Activated naive CD4-positive, alpha-beta T cell (primary cell): ENCODE measurements around the gene OR2K2.
"Not testable (repeated sequence)": the region's sequence is repeated elsewhere in the genome, so short reads cannot be mapped to it uniquely, and the experiment has no call there.

ENCODE experiments used
- DNase-seq, 4 experiments: peaks; one replicate each; lab custom pipeline; 2025; lab: John Stamatoyannopoulos, UW

Gene OR2K2

DNA sequence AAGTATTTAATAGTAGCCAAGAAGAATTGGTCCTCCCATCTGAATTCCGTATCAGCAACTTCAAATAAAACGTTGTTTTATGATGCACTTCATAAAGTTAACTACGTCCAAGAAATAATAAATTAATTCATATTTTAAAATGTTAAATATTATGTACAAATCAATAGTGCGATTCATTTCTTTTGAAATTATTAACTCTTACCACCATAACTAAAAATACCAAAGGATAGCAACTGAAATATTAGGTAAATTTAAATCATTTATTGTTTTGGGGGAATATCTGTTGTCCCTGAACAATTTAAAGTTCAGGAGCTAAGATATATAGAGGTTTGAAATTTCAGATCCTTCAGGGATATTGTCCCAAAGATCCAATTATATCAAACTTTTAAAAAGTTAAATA, at the start of gene OR2K2:
Gene OR2K2 (minus strand): TSS at position 101 of the 400 bp plus-strand sequence. CDS start 1,791 bp downstream, outside the sequence.
- DNase-seq = no peak

DNA sequence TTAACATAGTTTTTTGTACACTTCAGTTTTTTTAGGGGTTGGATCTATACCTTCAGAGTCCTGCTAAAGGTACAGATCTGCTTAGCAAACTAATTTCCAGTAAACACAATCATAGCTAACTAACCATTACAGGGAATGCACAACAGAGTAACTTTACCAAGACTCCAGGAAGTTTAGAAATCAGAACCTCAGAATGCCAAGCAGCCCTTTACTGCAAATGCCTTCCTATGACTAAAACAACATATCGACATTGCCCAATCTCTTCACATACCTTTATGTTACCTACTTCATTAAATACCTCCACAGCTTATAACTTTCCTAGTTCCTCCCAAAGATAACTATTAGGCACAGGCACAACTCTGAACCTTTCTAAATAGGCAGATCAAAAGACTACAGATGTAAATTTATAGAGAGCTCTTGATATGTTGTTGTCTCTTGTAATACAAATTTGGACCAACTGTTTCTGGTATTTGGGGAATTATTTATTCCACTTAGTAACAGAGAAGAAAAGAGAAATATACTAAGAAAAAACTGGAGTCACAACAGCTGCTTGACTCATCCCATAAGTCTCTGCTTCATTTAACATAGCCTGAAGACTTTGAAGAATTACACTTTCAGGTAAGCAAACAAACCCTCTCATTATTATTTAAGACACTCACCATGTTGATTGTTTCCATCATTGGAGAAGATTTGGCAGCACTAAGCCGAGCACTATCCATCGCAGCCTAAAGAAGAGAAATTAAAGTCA, 46.0 kb upstream of the OR2K2 start:
- DNase-seq = no peak

GRCh38 chr9:111375062-111375461, 45.0 kb upstream of the OR2K2 start:
- no peak for DNase-seq

DNA sequence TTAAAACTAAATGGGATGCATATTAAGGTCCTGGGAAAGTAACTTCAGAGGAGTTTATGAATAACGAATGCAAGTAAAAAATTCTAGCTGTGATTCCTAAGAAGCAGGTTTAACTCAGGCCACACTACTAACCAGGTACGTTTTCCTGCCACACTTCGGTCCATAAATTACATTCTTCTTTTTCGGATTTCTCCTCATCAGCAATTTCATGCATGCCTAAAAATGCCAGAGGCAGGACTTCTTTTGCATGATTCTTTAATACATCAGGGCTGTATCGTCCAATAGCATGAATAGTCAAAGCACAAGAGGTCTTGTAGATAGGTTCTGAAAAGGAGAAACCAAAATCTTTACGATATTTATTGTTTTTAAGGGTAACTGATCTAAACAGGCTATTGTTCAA, 42.3 kb upstream of the OR2K2 start:
- no peak for DNase-seq

DNA sequence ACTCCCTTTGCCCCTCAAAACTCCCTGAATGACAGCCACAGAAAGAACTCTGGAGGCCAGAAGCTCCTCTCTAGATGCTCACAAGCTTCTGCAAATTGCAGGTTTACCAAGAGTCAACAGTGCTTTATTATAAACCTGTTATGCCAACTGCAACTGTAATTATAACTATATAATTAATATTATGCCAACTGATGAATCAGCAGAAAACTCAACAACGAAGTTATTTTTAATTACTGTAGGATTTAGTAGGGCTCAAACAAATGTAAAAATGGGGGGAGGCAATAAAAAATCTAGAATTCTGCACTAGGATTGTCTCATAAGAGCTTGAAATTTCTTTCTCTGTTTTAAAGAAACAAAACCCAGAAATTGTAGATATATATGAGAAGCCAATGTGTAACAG, 37.0 kb upstream of the OR2K2 start:
- DNase-seq = no peak

DNA sequence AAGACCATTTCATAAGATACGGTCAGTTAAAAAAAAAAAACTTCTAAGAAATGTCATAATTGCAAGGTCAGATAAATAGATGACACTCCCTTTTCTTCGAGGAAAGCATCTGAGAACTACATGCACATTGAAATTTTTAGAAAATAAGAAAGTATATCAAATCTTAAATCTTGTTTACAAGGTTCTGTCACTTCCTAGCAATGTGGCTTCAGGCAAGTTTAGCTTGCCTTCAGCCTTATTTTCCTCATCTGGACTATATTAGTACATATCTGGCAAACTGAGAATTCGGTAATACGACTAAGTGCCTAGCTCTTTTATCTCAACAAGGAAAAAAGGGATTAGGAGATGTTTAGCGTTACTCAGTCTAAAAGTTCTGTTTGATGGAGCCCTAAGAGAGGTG, 32.5 kb upstream of the OR2K2 start:
- no peak for DNase-seq

- DNase-seq = no peak
Observed at GRCh38 chr9:111360881-111361280, 30.9 kb upstream of the OR2K2 start.

GRCh38 chr9:111356481-111357244, 26.6 kb upstream of the OR2K2 start:
- DNase-seq = no peak

DNA sequence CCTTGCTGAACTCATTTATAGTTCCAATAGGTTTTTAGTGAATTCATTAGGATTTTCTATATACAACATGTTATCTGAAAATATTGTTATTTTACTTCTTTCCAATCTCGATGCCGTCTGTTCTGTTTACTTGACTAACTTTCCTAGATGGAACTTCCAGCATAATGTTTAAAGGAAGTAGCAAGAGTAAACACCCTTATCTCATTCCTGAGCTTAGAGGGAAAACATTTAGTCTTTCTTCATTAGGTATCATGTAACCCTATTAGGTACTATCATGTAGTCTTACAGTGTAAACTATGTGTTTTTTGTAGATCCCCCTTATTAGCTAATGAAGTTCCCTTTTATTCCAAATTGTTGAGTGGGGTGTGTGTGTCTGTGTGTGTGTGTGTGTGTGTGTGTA, 22.5 kb upstream of the OR2K2 start:
- no peak for DNase-seq

DNA sequence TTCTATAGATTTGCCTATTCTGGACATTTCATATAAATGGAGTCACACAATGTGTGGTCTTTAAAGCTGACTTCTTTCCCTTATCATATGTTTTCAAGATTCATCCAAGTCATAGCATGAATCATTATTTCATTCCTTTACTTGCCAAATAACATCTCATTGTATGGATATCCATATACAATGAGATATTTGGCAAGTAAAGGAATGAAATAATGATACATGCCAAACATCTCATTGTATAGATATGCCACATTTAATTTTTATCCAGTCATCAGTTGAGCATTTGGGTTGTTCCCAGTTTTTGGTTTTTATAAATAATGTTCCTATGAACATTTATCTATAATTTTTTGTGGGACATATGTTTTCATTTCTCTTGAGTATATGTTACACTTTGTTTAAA, 20.5 kb upstream of the OR2K2 start:
- DNase-seq = no peak

- no peak for DNase-seq
Observed at GRCh38 chr9:111349766-111350165, 19.7 kb upstream of the OR2K2 start.

DNA sequence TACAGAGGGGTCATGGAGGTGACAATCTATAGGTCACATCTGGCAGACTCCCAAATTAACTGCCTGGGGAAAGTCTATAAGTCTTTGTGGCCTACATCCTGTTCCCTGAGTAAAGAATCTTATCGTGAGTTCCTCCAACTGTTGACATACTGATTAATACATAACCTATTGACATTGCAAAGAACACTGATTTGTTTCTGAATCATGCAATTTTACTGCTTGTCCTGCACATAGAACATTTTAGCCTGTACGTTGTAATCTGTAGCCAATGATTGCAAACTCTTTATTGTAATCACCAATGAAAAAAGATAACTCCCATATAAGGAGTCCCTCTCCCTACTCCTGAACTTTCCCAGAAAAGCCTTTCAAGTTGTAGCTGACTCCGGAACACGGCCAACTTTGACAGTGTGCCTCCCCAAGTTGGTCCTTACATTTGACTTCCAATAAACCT, 18.8 kb upstream of the OR2K2 start:
- DNase-seq = no peak

GRCh38 chr9:111334318-111334863, 4.4 kb upstream of the OR2K2 start:
- DNase-seq = not testable (repeated sequence)

DNA sequence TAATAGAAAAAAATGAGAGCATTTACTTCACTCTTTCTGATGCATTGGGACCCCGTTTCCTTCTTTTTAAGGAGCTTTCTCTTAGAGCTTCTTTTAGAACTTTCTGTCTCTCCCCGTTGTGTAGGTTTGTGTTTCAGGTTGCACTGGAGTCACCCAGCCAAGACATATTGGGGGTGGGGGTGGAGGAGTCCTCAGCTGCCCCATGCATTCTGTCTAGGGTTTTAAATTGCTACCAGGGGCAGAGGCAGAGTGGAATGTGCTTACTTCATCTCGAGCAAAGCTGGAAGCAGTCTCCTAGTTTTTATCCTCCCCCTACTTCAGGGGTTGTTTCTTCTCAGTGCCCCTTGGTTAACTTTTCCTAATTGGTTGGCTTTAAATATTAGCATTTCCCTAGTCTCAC, 9.4 kb downstream of the OR2K2 start:
- DNase-seq = no peak

GRCh38 chr9:111316796-111317195, 13.2 kb downstream of the OR2K2 start:
- no peak for DNase-seq

- no peak for DNase-seq
Observed at GRCh38 chr9:111305914-111306313, 24.1 kb downstream of the OR2K2 start.

DNA sequence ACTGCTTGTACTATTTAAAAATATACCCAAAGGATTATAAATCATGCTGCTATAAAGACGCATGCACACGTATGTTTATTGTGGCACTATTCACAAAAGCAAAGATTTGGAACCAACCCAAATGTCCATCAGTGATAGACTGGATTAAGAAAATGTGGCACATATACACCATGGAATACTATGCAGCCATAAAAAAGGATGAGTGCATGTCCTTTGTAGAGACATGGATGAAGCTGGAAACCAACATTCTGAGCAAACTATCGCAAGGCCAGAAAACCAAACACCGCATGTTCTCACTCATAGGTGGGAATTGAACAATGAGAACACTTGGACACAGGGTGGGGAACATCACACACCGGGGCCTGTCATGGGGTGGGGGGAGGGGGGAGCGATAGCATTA, 26.0 kb downstream of the OR2K2 start:
- DNase-seq = not testable (repeated sequence)

DNA sequence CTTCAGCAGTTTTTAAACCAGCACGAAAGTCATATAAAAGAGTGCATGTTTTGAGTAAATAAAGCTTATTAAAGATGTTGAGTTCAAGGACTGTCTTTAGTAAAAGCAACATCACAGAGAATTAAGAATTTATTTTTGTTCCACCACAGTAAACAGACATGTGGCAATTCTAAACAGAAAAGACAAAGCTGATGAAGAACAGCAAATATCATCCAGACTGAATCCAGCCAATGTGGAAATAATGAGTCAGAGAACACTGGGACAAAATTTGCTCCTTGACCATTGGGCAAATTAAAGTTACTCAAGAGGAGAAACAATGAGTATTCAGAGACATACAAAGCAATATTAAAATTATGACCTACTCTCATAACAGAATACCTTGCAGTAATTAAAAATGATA, 28.8 kb downstream of the OR2K2 start:
- no peak for DNase-seq

DNA sequence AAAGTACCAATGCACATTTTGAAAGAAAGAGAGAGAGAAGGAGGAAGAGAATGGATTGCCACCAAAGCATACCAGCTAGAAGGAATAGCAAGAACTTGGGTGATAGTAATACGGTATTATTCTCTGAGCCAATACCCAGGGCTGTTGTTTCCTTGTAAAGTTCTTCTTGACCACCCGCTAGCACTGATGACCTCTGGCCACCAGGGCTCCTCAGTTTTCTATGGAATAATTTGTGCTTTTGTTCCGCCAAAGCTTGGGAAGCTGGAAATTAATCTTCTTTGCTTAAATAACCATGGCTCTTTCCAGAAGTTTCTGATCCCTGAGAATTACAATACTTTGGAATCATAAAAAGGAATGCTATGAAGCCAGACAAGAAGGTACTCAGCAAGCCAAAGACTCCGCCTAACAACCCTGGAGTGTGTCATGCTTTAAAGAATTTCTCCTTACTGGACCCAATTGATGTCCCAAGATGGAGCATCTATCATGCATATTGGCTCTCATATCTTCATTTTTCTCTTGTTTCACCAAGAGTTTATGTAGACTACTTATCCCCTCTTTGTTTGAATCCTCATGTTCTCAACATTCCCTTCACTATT, 29.8 kb downstream of the OR2K2 start:
- no peak for DNase-seq

DNA sequence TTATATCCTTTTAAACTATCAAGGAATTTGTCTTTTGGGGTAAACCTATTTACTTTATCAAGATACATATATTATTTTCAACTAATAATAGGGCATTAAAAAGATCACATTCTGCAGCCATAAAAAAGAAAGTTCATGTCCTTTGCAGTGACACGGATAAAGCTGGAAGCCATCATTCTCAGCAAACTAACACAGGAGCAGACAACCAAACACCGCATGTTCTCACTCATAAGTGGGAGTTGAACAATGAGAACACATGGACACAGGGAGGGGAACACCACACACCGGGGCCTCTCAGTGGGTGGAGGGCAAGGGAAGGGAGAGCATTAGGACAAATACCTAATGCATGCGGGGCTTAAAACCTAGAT, 30.4 kb downstream of the OR2K2 start:
- not testable (repeated sequence) for DNase-seq

DNA sequence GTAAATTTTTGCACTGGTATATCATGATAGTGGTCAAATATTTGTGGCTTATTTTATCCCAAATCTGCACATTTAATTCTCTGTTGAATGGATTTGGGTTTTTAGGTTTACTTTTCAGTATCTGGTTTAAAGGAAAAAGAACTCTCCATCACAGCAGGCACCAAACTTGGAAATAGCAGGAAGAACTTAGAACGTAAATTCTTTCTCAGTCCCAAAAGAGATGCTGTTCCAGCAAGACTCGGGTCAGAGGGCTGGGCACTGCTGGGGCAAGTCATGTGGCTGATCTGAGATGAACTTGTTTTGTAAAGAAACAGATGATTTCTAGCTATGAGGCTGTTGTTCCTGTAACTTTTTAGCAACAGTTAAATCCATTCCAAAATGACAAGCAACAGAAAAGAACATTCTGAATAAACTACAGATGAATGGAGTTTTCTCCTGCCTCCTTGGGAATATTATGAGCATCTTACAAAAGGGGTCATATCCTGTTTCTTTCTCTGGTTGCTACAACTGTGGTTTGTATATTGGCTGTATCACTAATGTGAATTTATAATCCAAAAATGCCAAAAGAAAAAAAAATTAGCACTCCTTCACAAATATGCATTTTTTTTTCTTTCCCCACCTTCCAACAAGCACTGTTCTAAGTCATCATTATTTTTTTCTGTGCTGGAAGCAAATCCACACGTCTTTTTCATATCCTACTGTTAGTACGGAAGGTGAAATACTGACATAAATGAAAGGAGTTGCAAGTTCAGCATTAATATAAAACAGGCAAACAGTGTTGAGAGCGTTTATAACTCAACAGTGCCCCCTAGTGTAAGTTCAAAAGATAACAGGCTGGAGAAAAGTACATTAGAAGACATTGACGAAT, 31.1 kb downstream of the OR2K2 start:
- no peak for DNase-seq

GRCh38 chr9:111298111-111298510, 31.9 kb downstream of the OR2K2 start:
- DNase-seq = no peak
